Stimulated activated CD4-positive, alpha-beta T cell treated with anti-CD3 and anti-CD28 coated beads, Interleukin-1b, Interleukin-23, amount 100 ng/mL, for 48 hours (primary cell): ENCODE data around the gene AKAIN1.
A peak's percentile ranks its signal among the peaks of the same experiment; 100 is the strongest.

Experiments
- DNase-seq: peaks from one replicate; pipeline ENCODE4 v3.0.0-alpha.2; 2020

The AKAIN1 gene, protein sequence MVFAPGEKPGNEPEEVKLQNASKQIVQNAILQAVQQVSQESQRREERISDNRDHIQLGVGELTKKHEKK

DNA sequence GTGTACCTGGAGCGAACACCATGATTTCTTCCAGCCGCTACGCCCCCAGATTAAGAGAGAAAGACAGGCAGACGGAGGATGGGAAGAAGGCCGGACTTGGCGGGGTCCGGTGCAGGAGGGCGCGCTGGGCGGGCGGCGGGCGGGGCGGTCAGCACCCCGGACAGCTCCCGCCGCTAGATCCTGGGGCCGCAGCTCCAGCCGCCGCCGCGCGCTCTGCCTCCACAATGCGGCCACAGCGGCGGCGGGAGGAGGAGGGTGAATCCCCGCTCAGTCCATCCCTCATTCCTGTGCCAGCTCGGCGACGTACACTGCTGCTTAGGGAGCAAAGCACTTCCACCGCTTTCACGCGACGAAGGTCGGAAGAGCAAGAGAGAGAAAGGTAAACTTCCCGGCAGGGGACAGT is at the start of gene AKAIN1:
Gene AKAIN1 (minus strand): TSS at position 226 of the 403 bp plus-strand sequence. CDS start 204 bp downstream, at position 22.
- DNase-seq = no peak

DNA sequence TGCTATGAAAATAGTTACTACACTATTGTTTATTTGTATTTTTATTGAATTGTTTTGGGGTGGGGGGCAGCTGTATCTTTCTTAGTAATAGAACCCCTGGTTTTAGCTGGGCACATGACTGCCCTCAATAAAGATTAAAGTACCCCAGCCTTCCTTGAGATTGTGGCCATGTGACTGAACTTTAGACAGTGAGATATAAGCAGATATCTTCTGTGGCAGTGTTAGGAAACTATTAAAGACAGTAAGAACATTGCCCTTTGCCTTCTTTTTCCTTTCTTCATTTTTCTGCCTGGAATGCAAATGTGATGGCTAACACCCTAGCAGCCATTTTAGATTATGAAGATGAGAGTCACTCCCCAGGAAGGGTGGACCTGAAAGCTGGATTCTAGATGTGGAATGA is 47.9 kb upstream of the AKAIN1 start:
- no peak for DNase-seq

DNA sequence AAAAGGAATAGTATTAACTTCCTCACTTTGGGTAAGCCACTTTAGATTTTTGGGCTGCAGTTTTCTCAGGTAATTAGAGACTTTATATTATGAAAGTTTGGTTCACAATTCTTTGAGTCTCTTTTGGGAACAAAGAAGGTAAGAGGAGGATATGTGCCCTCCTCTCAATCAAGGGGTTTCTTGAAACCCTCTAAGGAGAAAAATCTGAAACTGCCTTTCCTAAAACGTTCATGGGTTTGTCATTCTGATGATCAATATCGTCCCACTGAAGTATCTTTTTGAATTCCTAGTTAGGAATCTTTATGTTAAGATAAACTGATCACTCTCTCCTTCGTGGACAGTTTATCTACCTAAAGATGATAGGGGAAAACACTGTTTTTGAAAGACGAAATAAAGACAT is 42.4 kb upstream of the AKAIN1 start:
- no peak for DNase-seq

DNA sequence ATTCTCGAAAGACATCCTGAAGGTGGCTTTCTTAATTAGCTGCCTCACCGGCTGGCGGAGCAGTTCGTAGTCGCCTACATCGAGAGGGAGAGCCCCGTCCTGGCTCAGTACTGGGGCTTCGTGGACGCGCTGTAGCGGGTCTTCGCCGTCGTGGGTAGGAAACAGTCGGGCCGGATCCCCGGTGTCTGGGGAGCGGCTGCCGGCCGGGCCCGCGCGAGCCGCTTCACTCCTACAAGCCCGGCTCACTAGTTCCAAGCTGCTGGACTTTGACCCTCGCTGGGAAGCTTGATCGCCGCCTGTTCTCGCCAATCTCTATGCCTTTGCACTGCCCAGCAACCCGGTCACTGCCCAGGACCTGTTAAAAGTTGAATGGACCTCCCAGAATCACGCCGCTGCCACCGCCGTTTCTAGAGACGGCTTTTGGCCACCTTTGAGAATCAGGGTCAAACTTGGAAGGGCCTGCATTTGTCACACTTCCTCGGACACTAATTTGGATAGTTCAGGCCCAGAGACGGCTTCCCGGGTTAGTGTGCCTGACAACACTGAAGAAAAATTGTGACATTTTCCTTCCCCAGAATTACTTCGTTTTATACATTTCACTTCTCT is 41.4 kb upstream of the AKAIN1 start:
- peak; percentile 38 for DNase-seq

DNA sequence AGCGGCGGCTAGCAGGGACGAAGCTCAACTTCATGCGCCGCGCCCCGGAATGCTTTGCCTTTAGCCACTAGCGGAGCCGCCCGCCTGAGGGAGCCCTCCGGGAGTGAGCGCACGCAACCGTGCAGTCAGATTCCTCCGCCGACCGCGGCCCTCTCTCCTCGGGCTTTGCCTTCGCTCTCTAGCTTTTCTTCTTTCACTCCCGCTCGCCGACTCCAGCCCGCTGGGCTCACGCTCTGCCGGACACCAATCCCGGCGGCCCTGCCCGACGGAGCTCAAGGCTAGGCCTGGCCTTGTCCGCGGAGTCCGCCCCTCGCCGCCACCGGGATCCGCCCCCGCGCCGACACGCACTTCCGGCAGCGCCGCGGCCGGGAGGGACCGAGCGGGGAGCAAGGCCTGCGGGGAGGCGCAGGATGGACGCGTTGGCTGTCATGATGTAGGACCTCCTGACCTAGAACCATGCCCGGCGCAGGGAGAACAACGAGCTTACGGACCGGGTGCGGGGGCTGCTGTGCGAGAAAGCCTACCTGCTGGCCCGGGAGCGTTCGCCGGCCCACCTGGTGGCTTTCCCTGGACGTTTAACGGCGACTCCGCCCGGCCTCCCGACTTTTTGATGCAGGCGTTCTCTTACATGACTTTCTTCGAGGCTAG is 40.8 kb upstream of the AKAIN1 start:
- peak; percentile 85 for DNase-seq

DNA sequence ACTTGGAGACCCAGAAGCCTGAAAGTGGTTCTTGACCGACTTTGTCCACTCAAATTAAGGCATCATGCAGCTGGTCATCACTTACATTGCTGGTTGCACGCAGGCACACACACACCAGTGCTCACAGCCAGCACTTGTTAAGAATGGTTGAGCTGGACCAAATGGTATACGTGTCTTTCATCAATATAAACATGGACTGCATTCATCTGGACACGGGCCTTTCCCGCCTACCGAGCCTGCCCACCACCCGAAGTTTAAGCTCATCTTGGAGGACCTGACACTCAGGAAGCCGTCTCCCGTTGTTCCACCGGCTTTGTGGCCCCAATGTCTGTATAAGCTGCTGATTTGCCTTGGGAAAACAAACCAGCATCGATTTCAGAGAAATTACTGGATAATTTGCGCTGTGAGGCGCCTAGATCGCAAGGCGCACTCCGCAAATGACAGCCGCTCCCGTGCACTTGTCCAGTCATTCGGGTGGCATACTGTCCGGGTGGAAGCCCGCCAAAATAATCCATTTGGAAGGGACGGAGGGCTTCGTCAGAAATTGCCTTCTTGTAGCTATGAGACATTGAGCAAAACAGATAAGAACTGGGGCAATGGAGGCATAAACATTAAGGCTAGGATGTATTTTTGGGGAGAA is 40.1 kb upstream of the AKAIN1 start:
- no peak for DNase-seq

DNA sequence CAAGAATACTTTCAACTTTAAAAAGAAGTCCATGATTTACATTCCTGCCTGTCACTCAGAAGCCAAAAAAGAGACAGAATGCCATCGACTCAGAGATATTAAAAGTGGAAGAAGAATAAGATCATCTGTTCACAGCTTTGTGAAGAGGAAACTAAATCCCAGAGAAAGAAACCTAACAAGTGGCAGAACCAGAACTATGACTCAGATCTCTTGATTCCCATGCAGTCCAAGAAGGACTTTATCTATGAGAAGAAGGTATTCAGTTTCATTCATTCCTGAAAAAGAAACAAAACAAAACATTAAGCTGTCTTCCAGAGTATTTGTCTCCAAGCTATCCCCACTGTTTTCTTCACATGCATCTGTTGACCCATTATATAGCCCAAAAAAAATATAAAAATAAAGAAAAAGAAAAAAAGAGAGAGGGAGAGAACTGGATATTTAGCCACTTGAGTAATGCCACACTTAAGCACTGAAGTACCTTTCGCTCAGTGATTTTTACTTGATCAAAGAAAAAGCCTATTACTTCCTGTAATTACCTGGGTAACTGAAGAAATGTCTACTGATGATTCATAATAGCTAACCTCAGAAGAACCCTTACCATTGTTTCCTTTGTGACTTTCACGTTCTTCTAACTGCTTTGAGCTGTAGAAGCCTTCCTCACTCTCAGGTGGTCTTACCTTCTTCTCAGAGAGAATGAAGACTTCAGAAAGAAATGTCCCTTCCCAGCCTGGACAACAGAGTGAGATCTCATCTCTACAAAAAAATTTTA is 17.7 kb upstream of the AKAIN1 start:
- no peak for DNase-seq

DNA sequence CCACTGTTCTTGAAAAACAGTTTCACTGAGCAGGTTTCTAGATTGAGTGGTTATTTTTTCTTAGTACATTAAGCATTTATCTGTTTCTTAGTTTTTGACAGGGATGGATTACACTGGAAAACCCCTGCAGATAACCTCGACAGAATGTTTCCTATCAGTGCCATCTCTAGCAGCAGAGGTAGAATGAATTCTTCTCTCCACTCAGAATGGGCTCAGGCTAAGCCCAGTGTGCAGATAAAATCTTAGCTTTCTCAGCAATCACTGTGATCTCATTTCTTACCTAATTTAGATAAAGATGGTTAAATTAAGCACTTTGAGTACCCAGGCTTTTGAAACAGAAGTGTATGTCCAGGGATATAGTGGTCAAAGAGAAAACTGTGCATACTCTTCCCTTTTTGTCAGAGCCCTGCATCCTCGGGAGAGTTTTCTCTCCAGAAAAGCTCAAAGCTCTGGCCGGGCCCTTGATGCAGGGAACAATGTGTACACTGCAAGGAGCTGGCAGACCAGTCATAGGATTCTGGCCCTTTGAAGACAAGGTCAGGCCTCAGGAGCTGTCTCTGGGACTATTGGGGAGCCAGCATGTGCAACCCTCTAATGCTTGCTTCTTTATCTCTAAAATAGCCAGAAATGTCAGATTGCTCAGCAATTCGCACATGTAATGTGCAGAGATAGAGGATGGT is 10.6 kb upstream of the AKAIN1 start:
- DNase-seq = no peak

DNA sequence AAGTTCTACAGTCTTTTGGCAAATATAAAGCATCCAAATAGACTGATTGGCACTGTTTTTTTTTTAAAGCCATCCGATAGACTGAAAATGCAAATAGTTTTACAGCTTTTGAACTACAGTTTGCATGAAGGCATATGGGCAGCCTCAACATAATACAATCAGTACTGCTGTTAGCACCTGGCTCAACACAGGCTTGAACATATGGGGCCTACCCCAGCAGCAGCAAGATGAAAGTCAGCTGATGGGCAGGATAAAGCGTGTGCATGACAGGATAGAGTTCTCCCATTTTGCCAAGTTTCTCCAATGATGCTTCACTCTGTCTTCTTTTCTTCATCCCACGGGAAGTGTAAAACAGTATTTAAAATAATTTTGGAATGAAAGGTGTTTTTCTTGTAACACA is 1.3 kb upstream of the AKAIN1 start:
- DNase-seq = no peak

DNA sequence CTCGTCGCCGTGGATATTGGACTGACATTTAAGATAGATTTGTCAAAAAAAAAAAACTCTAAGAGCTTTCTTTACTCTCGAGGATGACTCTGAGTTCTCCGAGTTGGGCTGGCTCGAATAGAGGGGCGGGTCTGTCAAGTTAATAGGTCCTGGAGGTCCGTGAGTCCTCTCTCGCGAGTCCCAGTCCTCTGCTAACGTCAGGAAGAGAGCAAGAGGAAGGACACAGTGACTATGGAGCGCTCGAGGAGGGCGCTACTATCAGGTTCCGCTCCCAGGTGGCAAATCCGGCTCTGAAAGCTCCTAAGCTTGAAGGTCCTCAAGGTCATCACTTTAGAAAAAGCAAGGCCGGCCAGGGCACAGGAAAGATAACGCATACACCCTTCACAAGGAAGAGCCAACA is 404 bp upstream of the AKAIN1 start:
- DNase-seq = no peak

DNA sequence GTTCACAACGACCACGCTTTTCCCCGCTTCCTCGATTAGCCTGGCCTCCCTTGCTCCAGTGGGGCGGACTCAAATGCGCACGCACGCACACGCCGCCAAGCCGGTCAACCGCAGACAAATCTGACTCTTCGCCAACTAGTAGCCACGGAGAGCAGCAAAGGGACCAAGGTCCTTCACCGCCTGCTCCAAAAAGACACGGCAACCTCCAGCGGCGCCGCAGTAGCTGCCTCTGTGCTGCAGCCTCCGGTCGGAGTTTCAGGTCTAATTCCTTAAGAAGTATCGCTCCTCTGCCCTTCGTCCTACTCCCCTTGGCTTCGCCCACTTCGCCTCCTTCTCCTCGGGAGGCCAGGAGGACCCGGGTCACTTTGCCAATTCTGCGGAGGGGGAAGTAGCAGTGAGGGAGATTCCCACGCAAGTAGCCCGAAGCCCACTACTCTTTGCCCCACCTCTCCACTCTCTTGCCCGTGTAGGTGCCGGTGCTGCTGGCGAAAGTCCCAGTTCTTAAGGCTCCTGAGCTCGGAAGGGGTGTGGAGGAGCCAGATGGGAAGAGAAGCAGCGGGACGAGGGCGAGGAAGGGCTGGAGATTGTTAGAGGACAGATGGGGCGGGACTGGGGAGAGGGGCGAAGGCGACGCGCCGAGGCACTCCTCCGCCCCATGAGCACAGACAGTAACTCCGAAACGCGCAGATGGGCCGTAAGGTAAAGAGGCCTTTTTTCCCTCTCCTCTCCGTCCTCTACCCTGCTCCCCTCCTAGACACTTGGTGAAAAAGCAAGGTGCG is 615 bp downstream of the AKAIN1 start:
- DNase-seq = no peak

DNA sequence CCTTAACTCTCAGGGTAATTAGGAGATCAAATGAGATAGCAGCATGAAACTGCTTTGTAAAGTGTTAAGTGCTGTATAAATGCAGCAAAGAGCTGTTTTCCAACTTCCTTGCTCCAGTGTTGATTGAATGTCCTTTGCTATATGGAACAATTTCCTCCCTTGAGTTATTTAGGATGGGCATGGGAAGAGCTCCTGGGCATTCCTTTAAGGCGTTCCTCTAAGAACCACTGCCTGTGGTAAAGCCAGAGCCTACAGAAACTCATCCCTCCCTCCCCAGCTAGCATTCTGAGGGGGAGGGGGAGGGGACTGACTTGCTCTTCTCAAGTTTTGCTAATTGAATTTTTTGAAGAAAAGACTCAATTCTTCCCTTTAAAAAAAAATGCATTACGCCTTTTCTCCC is 1.4 kb downstream of the AKAIN1 start:
- no peak for DNase-seq

DNA sequence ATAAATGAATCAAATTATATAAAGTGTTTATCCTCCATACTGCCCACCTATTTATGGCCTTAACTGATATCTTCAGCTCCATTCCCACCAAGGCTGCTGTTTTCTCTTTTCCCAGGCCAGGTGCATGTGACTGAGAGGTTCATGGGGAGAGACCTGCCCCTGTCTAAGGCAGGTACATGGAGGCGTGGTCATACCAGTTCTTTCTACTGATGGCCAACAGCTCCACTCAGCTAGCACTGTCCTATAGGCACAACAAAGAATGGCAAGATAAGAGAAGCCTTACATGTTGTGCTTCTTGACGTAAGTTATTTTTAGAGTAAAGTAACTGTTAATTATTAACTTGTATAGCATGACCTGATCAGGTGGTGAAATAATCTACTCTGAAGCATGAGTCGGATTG is 16.8 kb downstream of the AKAIN1 start:
- no peak for DNase-seq

DNA sequence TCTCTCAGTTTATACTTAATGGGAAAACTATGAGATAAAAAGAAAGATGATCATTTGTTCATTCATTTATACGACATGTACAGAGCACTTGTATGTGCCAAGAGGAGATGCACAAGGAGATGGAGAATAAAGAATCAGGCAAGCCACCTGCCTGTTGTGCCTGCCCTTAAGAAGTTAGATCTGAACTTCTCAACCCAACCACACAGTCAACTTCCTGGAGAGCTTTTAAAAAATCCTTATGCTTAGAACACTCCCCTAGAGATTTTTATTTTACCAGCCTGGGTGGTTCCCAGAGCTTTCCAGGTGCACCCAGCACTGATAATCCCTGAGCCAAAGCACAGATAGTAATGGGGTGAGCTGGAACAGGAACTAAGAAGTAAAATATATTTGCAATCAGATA is 18.5 kb downstream of the AKAIN1 start:
- DNase-seq = no peak

DNA sequence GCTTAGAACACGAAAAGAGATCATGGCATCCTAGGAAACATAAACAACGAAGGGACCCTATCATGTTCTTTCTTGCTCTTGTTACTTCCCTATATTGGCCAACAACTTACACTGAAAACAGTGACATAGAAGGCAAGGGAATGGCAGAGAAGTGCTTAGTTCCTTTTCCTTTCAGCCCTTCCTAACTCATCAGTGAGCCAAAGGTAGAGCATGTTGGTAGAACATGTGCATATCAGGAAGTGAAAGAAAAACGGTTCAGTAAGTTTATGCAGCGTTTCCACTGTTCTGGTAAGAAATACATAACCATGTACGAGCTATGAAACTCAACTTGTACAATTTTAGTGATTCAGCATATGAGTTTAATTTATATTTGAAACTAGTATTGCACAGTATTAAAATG is 21.7 kb downstream of the AKAIN1 start:
- DNase-seq = no peak

DNA sequence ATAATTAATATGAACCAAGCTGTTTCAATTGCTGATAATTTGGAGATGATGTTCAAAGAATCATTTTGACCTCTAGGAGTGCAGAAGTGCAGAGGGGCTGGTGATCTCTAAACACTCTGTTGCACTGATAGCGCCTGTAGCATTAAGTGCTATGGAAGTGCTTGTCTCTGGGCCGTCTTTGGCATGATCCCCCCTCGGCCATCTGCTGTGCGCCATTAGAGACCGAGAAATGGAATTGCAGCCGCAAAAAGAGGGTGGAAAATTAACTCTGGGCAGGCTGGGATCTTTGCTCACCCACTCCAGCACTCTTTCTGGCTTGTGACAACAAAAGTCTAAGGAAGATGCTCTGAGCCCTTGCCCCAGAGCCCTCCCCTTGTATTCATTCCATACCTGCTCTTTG is 23.4 kb downstream of the AKAIN1 start:
- no peak for DNase-seq

DNA sequence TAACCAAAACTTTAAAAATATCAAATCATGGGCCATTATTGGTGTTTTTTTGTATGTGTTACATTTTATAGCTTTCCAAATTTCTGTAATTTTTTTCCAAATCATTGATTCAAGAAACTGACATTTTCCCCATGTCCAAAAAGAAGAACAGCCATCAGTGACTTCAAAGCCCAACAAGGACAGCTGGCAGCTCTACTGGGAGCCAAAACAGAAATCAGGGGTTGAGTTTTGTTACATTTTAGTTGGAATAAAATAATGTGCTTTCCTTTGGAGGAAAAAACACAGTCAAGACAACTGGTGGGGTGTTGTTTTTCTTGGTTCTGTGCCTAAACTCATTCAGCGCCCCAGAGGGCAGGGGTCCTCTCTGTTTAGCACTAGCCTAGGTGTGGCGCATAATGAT is 23.8 kb downstream of the AKAIN1 start:
- no peak for DNase-seq

DNA sequence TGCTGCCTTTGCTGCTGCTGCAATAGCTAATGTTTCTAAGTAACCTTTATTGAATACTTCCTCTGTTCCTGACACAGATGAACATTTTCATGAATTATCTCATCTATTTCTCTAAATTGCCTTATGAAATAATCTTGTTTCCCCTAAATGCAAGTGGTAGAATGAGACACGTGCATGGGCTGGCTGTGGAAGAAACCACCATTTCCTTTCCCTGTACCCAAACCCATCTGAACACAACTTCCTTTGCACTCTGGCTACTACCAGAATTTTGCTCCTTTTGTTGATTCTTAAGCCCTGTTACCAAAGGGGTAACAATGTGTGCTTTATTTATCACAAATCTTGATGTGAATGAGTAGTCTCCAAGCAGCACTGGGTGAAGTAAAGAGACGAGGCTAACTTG is 29.2 kb downstream of the AKAIN1 start:
- no peak for DNase-seq

DNA sequence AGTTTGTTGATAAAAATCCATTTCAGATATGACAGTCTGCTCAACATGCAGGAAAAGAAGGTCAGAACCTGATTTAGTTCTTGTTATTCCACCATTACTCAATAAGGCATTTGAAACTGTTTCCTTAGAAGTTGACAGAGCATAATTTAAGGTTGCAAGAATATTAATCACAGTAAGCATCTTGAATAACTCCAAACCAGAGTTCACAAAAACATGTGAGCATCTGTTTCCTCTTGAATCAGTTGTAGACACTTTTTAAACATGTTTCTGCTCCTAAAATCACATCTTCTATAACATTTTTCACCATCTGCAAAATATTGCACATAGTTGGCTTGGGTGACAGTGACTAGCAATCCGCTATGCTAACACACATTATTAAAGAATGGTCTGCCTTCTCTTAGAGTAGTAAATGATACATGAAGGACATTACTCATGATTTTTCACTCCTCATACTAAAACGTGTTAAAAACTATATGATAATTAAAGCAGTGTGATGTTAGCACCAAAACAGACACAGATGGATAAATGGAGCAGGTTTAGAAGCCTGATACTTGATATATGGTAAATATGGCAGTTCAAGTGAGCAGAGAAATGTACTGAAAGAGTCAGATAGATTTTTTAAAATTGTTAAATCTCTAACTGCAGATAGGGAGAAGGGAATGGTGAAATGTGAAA is 30.3 kb downstream of the AKAIN1 start:
- DNase-seq = no peak

DNA sequence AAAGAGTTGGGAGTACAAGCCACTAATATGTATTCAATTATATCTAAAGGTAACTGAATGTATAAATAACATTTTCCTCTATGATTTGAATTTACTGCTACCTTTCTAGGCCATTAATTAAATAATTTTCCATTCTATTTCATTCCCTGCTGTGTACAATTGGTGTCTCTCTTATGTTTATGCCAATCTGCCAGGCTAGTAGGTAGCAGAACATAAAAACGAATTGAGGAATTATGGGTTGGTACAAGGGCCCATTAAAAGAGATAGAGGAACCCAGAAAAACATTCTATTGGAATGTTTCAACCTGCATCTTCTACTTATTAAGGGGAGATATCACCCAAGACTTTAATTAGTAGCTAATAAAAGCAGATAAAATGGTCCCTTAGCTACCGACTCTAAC is 32.2 kb downstream of the AKAIN1 start:
- DNase-seq = no peak

DNA sequence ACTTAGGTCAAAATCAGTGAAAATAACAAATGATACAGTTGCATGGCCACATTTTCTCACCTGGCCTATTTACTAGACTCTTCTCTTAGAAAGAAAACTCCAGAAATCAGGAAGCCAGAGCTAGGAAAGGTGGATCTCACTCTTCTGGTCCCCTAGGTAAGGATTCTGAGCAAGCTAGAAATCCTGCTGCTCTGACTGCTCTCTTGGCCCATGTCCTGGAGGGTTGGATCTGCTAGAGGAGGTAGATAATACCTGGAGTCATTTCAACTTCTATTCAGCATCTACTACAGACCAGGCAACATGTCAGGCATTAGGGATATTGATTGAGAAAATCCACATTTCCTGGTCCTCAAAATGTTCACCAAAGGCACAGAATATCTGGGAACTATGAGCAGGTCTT is 34.9 kb downstream of the AKAIN1 start:
- DNase-seq = no peak

DNA sequence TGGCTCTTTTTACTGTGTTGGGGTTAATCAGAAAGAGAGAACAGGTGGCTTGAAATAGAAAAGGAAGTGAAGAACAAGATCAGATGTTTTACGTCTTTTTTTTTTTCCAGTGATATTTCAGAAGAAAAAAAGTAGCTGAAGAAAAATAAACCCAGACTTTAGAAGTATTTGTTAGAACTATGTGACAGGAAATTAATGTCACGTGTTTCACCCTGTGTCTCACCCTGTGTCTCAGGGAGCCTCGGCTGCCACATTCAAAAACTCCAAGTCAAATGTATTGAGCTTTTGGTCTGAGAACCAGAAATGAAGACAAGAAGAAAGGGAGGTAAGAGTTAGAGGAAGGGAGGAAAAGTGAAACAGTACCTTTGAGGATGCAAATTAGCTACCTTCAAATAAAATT is 38.0 kb downstream of the AKAIN1 start:
- DNase-seq = no peak
